Prostate gland (tissue), 2 donors: Measurements from ENCODE around the gene ABLIM1.

Experiments
- CTCF ChIP-seq, 4 experiments: fragments of 200-600 bp in 2 of 4; fragments of 450-650 bp in 2 of 4; sonication (generic) in 2 of 4; IDR thresholded peaks; 1 replicate in 3 of 4; 2 replicates in 1 of 4; pipeline ENCODE4 v1.5.1; 2016 to 2019; ENCODE audit warnings: antibody characterized with exemption in 4 of 4, mild to moderate bottlenecking in 2 of 4, moderate library complexity in 2 of 4
- POLR2A ChIP-seq: fragments of 450-650 bp; IDR thresholded peaks from one replicate; pipeline ENCODE4 v1.6.1; 2016; ENCODE audit warnings: antibody characterized with exemption, mild to moderate bottlenecking

GRCh38 chr10:114482480-114483304, 175.4 kb downstream of the ABLIM1 start:
- TF ChIP-seq POLR2A (no peak), CTCF (IDR thresholded peaks at IDR 0.05) (no peak)
